Ovary (tissue), 9 donors: ENCODE measurements around the gene MYOM3. TPM values are rescaled to one million over a fixed set of nuclear protein-coding genes. Genes with fewer than 3 reads are reported as not detected.
"Not testable (repeated sequence)": the region's sequence is repeated elsewhere in the genome, so short reads cannot be mapped to it uniquely, and the experiment has no call there.

Source experiments
- DNase-seq, 5 donors: peaks; one replicate each; pipeline ENCODE4 v3.0.0-alpha.2; 2019 to 2020
- H3K27ac ChIP-seq, 2 donors: fragments of 200-600 bp; one replicate each; pipeline versions ENCODE4 v1.5.1 to v1.8.0; 2019 to 2022
- H3K27me3 ChIP-seq: fragments of 200-600 bp; one replicate; pipeline ENCODE4 v1.8.0; 2022
- H3K36me3 ChIP-seq: fragments of 200-600 bp; sonication (generic); one replicate; pipeline ENCODE4 v1.5.1; 2019
- H3K4me1 ChIP-seq: one replicate; pipeline ENCODE4 v1.8.1; 2013; ENCODE audit warnings: mild to moderate bottlenecking, moderate library complexity; ENCODE audit not compliant: insufficient read depth
- H3K4me3 ChIP-seq: fragments of 200-600 bp; sonication (generic); one replicate; pipeline ENCODE4 v1.5.1; 2017
- H3K9me3 ChIP-seq, 2 donors: fragments of 200-600 bp in 1 of 2; sonication (generic) in 1 of 2; one replicate each; pipeline versions ENCODE4 v1.5.1 to v1.8.1; 2013 to 2019; ENCODE audit warnings: mild to moderate bottlenecking in 1 of 2, moderate library complexity in 1 of 2
- CTCF ChIP-seq, 3 donors: fragments of 450-650 bp in 2 of 3; fragments of 200-600 bp in 1 of 3; IDR thresholded peaks; one replicate each; pipeline versions ENCODE4 v1.5.1 to v1.8.0; 2016 to 2022; ENCODE audit warnings: antibody characterized with exemption in 3 of 3, mild to moderate bottlenecking in 1 of 3
- EP300 ChIP-seq: sonication (generic); formaldehyde crosslinking; IDR thresholded peaks from one replicate; pipeline ENCODE4 v1.6.1; 2017; ENCODE audit warnings: antibody characterized with exemption
- POLR2A ChIP-seq: fragments of 450-650 bp; IDR thresholded peaks from one replicate; pipeline ENCODE4 v1.6.1; 2017; ENCODE audit warnings: antibody characterized with exemption, mild to moderate bottlenecking, moderate library complexity
- WGBS, 3 donors: extraction: QIAGEN DNeasy Blood & Tissue Kit in 1 of 3; methylation state at CpG; one replicate each; pipeline versions ENCODE4 v1.1.5 to v1.1.7; 2013 to 2017; 5-methylcytosine and 5-hydroxymethylcytosine counted together
- intact Hi-C, 4 donors: fragments of 100-400 bp; cut with DNase I; formaldehyde crosslinking; loops; one replicate each; pipeline versions ENCODE4 v1.11.0 to v1.15.1; 2022 to 2023
- polyA plus RNA-seq, 2 donors: library from polyadenylated mRNA; stranded (reverse); fragments of 200-250 nt in 1 of 2; fragments of 350-450 nt in 1 of 2; fragmentation: Illumina TruSeq in 1 of 2; extraction: RNeasy Lipid Tissue Mini Kit (QIAGEN cat#74804) in 1 of 2; gene quantifications; one replicate each; pipeline ENCODE4 v1.2.3, GENCODE V29; 2013 to 2014
- total RNA-seq, 7 donors: library from RNA; depleted of rRNA in 2 of 7; stranded (reverse); fragments of >200 nt in 2 of 7; fragmentation: NEBNext Ultra II Directional in 3 of 7; extraction: Animal tissue kit (Norgen Biotek cat#: 25700) in 3 of 7; gene quantifications; one replicate each; pipeline versions ENCODE4 v1.1.0 to v1.2.4, GENCODE V29; 2016 to 2023
- donor health status: DM: no; HTN: no; CAD: no; lungs with moderate emphysema.
- donor health status: DM: no; HTN: no; CAD: no.
- donor health status: Bipolar disorder and iron deficiency.
- donor health status: DM: yes; HTN: yes; CAD: no.
- donor health status: DM: no; HTN: no; CAD: no.
- donor health status: DM: yes; HTN: yes; CAD: no.

Gene MYOM3
- total and polyA plus RNA-seq, 9 donors: 0.08 to 1.2 (median 0.27) TPM

GRCh38 chr1:24042315-24042714 is 69.6 kb downstream of the MYOM3 start:
- H3K27ac ChIP-seq: no peak overlapping the region
- no peak for DNase-seq
- H3K4me3 ChIP-seq: no peak overlapping the region
- H3K4me1 ChIP-seq: peaks cover 6% of the 10 kb centered on the region
- H3K27me3 ChIP-seq: no peaks in the 10 kb centered on the region
- H3K9me3 ChIP-seq: no peaks in the 10 kb centered on the region
- H3K36me3 ChIP-seq: no peaks in the 10 kb centered on the region
- no peak for TF ChIP-seq POLR2A
- no peak for TF ChIP-seq CTCF (IDR thresholded peaks at IDR 0.05)
- TF ChIP-seq EP300: no peak
- intact Hi-C loops: no loop called here
- 56 to 63% (median 63%) methylated on average over 4 of the region's 4 CpGs for WGBS, 3 donors

GRCh38 chr1:24036088-24036487 is 75.8 kb downstream of the MYOM3 start:
- WGBS, 3 donors: 85 to 90% (median 87%) methylated on average over 5 of the region's 5 CpGs
- TF ChIP-seq EP300 (no peak), POLR2A (no peak), CTCF (IDR thresholded peaks at IDR 0.05) (no peak)

GRCh38 chr1:24032981-24033380 is 79.0 kb downstream of the MYOM3 start:
- no peaks in the 10 kb centered on the region for H3K36me3 ChIP-seq
- 38 to 53% (median 47%) methylated on average over 5 of the region's 5 CpGs for WGBS, 3 donors
- no peak overlapping the region for H3K27ac ChIP-seq
- H3K9me3 ChIP-seq: no peaks in the 10 kb centered on the region
- TF ChIP-seq POLR2A (no peak), CTCF (IDR thresholded peaks at IDR 0.05) (no peak), EP300 (no peak)
- no peaks in the 10 kb centered on the region for H3K27me3 ChIP-seq
- no peak for DNase-seq
- no peak overlapping the region for H3K4me3 ChIP-seq
- intact Hi-C loops: no loop called here
- no peaks in the 10 kb centered on the region for H3K4me1 ChIP-seq

More at GRCh38 chr1:24036088-24036487, 75.8 kb downstream of the MYOM3 start:
- no peak for DNase-seq
- no peak overlapping the region for H3K4me3 ChIP-seq
- intact Hi-C loops: no loop called here
- H3K36me3 ChIP-seq: no peaks in the 10 kb centered on the region
- no peak overlapping the region for H3K27ac ChIP-seq
- no peaks in the 10 kb centered on the region for H3K9me3 ChIP-seq
- H3K4me1 ChIP-seq: no peaks in the 10 kb centered on the region
- H3K27me3 ChIP-seq: no peaks in the 10 kb centered on the region

- H3K4me1 ChIP-seq, intact Hi-C loops, H3K36me3 ChIP-seq, H3K27ac ChIP-seq, DNase-seq, H3K9me3 ChIP-seq, H3K4me3 ChIP-seq, H3K27me3 ChIP-seq: not testable (repeated sequence)
- WGBS, 3 donors: 80 to 89% (median 88%) methylated on average over 7 of the region's 7 CpGs
Observed at GRCh38 chr1:24030976-24031516, 80.9 kb downstream of the MYOM3 start.

- Histone ChIP-seq H3K4me1 (no peaks in the 10 kb centered on the region), H3K27ac (no peak overlapping the region), H3K36me3 (no peaks in the 10 kb centered on the region), H3K9me3 (no peaks in the 10 kb centered on the region), H3K27me3 (no peaks in the 10 kb centered on the region), H3K4me3 (no peak overlapping the region)
- intact Hi-C loops: loop anchor here in 2 of 4 donors (5.0 to 10.0 kb wide), 2 partner anchors 53 to 71 kb away; partner anchors contain the start of gene PNRC2 (in 1 of the 2)
- 70 to 82% (median 77%) methylated on average over 4 of the region's 4 CpGs for WGBS, 3 donors
- peak in 2 of 3 donors; percentile 27 to 65 for TF ChIP-seq CTCF (IDR thresholded peaks at IDR 0.05)
- TF ChIP-seq POLR2A: no peak
- no peak for DNase-seq
Observed at GRCh38 chr1:24027838-24028468, 84.0 kb downstream of the MYOM3 start.
